ENCODE data around the gene TAS2R43.

DNA sequence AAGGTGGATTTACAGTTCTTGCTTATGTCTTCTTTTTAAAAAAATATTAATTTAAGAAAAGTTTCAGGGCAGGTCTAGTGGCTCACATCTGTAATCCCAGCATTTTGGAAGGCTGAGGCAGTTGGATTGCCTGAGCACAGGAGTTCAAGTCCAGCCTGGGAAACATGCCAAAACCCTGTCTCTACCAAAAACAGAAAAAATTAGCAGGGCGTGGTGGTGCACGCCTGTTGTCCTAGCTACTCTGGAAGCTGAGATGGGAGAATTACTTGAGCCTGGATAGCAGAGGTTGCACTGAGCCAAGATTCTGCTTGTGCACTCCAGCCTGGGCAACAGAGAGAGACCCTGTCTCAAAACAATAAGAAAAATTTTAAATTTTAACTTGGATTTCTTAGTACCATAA, 24.6 kb downstream of the TAS2R43 start:
- TF ChIP-seq HDAC2 (IDR thresholded peaks at IDR 0.05) (no peak), MAZ (IDR thresholded peaks at IDR 0.05; ENCODE audit: borderline replicate concordance, low read depth, low read length) (no peak), POLR2A (IDR thresholded peaks at IDR 0.05; ENCODE audit: low read length) (no peak)
- TF ChIP-seq, protein P1, sequence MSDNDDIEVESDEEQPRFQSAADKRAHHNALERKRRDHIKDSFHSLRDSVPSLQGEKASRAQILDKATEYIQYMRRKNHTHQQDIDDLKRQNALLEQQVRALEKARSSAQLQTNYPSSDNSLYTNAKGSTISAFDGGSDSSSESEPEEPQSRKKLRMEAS (IDR thresholded peaks at IDR 0.05): no peak
- TF ChIP-seq, protein P2, sequence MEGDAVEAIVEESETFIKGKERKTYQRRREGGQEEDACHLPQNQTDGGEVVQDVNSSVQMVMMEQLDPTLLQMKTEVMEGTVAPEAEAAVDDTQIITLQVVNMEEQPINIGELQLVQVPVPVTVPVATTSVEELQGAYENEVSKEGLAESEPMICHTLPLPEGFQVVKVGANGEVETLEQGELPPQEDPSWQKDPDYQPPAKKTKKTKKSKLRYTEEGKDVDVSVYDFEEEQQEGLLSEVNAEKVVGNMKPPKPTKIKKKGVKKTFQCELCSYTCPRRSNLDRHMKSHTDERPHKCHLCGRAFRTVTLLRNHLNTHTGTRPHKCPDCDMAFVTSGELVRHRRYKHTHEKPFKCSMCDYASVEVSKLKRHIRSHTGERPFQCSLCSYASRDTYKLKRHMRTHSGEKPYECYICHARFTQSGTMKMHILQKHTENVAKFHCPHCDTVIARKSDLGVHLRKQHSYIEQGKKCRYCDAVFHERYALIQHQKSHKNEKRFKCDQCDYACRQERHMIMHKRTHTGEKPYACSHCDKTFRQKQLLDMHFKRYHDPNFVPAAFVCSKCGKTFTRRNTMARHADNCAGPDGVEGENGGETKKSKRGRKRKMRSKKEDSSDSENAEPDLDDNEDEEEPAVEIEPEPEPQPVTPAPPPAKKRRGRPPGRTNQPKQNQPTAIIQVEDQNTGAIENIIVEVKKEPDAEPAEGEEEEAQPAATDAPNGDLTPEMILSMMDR (IDR thresholded peaks at IDR 0.05): no peak
- TF ChIP-seq, protein P3, sequence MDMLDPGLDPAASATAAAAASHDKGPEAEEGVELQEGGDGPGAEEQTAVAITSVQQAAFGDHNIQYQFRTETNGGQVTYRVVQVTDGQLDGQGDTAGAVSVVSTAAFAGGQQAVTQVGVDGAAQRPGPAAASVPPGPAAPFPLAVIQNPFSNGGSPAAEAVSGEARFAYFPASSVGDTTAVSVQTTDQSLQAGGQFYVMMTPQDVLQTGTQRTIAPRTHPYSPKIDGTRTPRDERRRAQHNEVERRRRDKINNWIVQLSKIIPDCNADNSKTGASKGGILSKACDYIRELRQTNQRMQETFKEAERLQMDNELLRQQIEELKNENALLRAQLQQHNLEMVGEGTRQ (IDR thresholded peaks at IDR 0.05): no peak
